ENCODE measurements around the gene TAOK3. TPM values are rescaled to one million over a fixed set of nuclear protein-coding genes. Genes with fewer than 3 reads are reported as not detected.
"Not testable (repeated sequence)": the region's sequence is repeated elsewhere in the genome, so short reads cannot be mapped to it uniquely, and the experiment has no call there.

The TAOK3 gene
- total RNA-seq, 2 experiments from 2014 or later, result 60.5 to 64.9 TPM

DNA sequence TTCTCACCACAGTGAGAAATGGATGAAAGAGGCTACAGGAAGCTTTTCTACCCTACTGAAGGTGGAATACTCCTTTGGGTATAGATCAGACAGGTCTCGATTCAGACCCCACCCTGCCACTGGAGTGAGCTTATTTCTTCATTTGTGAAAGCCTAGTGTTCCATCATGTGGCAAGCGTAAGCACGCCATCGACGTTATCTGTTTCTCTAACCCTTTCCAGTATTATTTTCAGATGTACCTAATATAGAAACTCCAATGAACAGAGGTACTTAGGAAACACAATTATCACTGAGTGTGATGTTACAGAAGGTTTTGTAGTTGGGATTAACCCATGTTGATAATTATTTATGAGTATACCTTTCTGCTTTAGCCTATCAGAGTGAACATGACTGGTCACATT, 224.4 kb downstream of the TAOK3 start:
- H3K27me3 Mint-ChIP-seq, result no peaks in the 10 kb centered on the region
- H3K36me3 Mint-ChIP-seq, result peaks cover 28% of the 10 kb centered on the region
- DNase-seq (no peak), ATAC-seq (no peak)
- H3K27ac Mint-ChIP-seq, result no peak overlapping the region
- H3K4me1 Mint-ChIP-seq, result peaks cover 8% of the 10 kb centered on the region
- H3K9me3 Mint-ChIP-seq (ENCODE audit: low read depth), result no peaks in the 10 kb centered on the region
- no peak overlapping the region for H3K4me3 Mint-ChIP-seq
- CTCF ChIA-PET, result no interaction called here

DNA sequence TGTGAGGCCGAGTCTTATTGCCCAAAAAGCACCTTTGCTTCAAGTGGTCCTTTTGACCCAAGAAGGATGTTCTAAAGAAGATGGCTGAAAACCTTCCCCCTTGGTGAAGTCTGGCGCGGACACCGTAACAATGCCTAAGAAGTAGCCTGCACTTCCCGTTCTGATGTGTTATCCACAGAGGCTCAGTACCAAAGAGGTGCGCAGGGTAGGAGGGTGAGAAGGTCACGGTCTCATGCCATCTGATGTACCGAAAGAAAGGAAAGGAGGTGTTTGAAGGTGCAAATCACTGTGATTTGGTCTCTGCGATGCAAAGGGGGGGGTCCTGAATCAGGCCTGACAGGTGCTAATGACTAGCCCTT, 226.9 kb downstream of the TAOK3 start:
- no peak overlapping the region for H3K27ac Mint-ChIP-seq
- peaks cover 9% of the 10 kb centered on the region for H3K4me1 Mint-ChIP-seq
- peaks cover 34% of the 10 kb centered on the region for H3K36me3 Mint-ChIP-seq
- H3K27me3 Mint-ChIP-seq, result no peaks in the 10 kb centered on the region
- CTCF ChIA-PET, result no interaction called here
- no peak overlapping the region for H3K4me3 Mint-ChIP-seq
- DNase-seq (no peak), ATAC-seq (no peak)
- H3K9me3 Mint-ChIP-seq (ENCODE audit: low read depth), result no peaks in the 10 kb centered on the region

DNA sequence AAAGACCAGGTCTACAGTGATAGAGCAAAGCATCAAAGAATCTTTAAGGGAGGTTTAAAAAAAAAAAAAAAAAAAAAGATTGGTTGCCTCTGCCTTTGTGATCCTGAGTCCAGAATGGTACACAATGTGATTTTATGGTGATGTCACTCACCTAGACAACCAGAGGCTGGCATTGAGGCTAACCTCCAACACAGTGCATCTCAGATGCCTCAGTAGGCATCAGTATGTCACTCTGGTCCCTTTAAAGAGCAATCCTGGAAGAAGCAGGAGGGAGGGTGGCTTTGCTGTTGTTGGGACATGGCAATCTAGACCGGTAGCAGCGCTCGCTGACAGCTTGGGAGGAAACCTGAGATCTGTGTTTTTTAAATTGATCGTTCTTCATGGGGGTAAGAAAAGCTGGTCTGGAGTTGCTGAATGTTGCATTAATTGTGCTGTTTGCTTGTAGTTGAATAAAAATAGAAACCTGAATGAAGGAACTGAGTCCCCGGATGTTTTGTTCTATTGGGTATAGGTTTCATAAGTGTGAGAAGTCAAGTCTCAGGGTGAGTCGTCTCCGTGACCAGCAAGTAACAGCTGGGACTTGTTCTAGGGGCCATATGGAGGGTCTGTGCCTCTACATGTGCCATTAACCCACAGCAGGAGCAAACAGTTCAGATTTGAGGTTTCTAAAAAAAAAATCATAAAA, 227.5 kb downstream of the TAOK3 start:
- H3K27me3 Mint-ChIP-seq, result no peaks in the 10 kb centered on the region
- H3K27ac Mint-ChIP-seq, result peak overlapping the region; percentile 64
- peaks cover 38% of the 10 kb centered on the region for H3K36me3 Mint-ChIP-seq
- CTCF ChIA-PET, result no interaction called here
- H3K9me3 Mint-ChIP-seq (ENCODE audit: low read depth), result no peaks in the 10 kb centered on the region
- DNase-seq (no peak), ATAC-seq (no peak)
- peaks cover 9% of the 10 kb centered on the region for H3K4me1 Mint-ChIP-seq
- H3K4me3 Mint-ChIP-seq, result no peak overlapping the region

DNA sequence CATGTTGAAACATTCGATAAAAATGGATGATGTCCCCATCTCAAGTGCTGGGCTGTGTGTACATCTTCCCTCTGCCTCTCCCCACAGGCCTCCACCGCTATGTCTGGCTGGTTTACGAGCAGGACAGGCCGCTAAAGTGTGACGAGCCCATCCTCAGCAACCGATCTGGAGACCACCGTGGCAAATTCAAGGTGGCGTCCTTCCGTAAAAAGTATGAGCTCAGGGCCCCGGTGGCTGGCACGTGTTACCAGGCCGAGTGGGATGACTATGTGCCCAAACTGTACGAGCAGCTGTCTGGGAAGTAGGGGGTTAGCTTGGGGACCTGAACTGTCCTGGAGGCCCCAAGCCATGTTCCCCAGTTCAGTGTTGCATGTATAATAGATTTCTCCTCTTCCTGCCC, 228.2 kb downstream of the TAOK3 start:
- Mint-ChIP-seq H3K36me3 (peaks cover 43% of the 10 kb centered on the region), H3K4me3 (no peak overlapping the region), H3K27me3 (no peaks in the 10 kb centered on the region), H3K27ac (no peak overlapping the region), H3K4me1 (peaks cover 9% of the 10 kb centered on the region), H3K9me3 (ENCODE audit: low read depth) (no peaks in the 10 kb centered on the region)
- ATAC-seq (no peak), DNase-seq (no peak)
- CTCF ChIA-PET, result no interaction called here

DNA sequence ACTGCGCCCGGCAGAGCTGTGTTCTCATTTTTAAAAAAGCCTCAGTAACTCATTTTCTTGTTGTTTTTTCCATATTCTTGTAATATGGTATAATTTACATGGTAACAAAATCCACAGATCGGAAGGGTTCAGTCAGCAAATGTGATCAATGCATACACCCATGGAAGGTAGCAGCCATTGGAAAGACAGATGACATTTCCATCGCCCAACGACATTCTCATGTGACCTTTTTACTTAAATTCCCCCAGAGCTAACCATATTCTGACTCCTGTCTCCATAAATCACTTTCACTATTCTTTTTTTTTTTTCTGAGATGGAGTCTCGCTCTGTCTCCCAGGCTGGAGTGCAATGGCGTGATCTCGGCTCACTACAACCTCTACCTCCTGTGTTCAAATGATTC, 231.9 kb downstream of the TAOK3 start:
- no peaks in the 10 kb centered on the region for H3K9me3 Mint-ChIP-seq (ENCODE audit: low read depth)
- DNase-seq (no peak), ATAC-seq (no peak)
- peaks cover 29% of the 10 kb centered on the region for H3K4me1 Mint-ChIP-seq
- no peak overlapping the region for H3K4me3 Mint-ChIP-seq
- CTCF ChIA-PET, result interaction anchor here (1.0 to 1.8 kb wide), 4 partner anchors 14 to 235 kb away, joined by 3 to 7 read pairs (median 4); no protein-coding TSS in a partner anchor
- H3K36me3 Mint-ChIP-seq, result peaks cover 39% of the 10 kb centered on the region
- no peak overlapping the region for H3K27ac Mint-ChIP-seq
- H3K27me3 Mint-ChIP-seq, result no peaks in the 10 kb centered on the region

DNA sequence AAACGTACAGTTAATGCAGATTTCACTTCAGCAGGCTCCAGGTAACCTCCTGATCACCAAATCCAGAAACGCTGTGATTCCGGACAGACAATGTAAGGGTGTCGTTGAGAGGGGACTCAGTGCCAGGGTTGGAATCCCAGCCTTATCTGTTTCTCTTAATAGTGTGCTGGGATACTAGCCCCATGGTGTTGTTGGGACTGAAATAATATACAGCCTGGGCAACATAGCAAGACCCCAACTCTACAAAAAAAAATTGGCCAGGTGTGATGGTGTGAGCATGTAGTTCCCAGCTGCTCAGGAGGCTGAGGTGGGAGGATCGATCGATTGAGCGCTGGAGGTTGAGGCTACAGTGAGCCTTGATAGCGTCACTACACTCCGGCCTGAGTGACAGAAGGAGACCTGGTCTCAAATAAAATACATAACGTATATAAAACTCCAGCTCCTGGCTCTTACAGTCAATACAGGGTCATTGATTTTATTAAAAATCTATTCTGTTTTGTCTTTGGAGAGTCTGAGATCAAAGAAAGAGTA, 235.5 kb downstream of the TAOK3 start:
- peak overlapping the region; percentile 79 for H3K27ac Mint-ChIP-seq
- ATAC-seq (no peak), DNase-seq (no peak)
- H3K36me3 Mint-ChIP-seq, result peaks cover 24% of the 10 kb centered on the region
- peaks cover 33% of the 10 kb centered on the region for H3K4me1 Mint-ChIP-seq
- H3K9me3 Mint-ChIP-seq (ENCODE audit: low read depth), result no peaks in the 10 kb centered on the region
- CTCF ChIA-PET, result interaction anchor here (2.9 to 6.0 kb wide), 3 partner anchors 16 to 240 kb away, joined by 15 to 51 read pairs (median 19); partner anchors contain the start of gene SUDS3
- H3K27me3 Mint-ChIP-seq, result no peaks in the 10 kb centered on the region
- H3K4me3 Mint-ChIP-seq, result peak overlapping the region; percentile 87

DNA sequence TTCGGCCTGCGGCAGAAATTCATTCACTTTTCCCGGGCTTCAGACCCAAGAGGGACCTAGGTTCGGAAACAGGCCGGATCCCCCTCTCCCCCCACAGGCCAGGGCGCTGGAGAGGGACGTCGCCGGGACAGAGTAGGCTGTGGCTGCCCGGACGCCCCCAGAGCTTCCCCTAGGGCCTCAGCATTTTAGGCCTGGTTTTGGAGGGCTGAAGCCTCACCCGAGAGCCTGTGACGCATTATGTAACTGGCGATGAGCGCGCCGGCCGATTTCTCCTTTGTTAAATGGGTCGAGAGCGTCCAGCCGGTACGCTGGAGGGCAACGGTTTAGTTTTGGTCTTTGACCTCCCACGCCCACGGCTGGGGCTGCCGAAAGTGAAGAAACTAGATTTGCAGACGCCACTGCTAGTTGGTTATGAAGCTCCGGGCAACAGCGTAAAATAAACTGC, 236.1 kb downstream of the TAOK3 start:
- CTCF ChIA-PET, result interaction anchor here (0.9 to 6.0 kb wide), 9 partner anchors 14 to 262 kb away, joined by 3 to 51 read pairs (median 6); partner anchors contain the start of genes RFC5 and SUDS3
- DNase-seq (peak; percentile 58), ATAC-seq (peak; percentile 17)
- no peaks in the 10 kb centered on the region for H3K27me3 Mint-ChIP-seq
- peak overlapping the region; percentile 87 for H3K4me3 Mint-ChIP-seq
- peaks cover 21% of the 10 kb centered on the region for H3K36me3 Mint-ChIP-seq
- no peaks in the 10 kb centered on the region for H3K9me3 Mint-ChIP-seq (ENCODE audit: low read depth)
- H3K4me1 Mint-ChIP-seq, result peaks cover 36% of the 10 kb centered on the region
- peak overlapping the region; percentile 79 for H3K27ac Mint-ChIP-seq

DNA sequence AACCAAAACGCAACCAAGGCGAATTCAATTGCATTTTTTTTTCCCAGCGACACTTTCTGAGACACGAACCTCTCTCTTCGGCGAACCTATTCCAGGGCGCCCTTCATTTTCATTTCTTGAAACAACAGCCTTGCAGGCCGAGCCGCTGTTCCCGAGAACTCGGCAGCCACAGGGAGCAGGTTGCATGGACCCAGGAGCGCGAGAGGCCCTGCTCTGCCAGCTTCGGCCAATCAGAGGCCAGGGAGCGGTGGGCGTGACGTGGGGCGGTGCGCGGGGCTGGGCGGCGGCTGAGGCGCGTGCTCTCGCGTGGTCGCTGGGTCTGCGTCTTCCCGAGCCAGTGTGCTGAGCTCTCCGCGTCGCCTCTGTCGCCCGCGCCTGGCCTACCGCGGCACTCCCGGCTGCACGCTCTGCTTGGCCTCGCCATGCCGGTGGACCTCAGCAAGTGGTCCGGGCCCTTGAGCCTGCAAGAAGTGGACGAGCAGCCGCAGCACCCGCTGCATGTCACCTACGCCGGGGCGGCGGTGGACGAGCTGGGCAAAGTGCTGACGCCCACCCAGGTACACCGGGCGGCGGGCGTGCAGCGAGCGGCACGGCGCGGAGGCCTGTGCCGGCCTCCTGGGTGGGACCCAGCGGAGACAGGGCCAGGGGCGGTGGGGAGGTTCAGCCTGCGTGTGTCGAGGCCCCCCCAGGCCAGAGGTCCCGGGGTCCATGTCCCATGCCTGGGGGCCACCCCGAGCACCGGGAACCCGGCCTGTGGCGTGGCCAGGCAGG, 236.7 kb downstream of the TAOK3 start, which contains the start of gene PEBP1:
Gene PEBP1, plus strand, starts transcription at position 337 of the 771 bp plus-strand sequence. Its CDS starts 86 bp downstream, at position 423.
- Mint-ChIP-seq H3K36me3 (peaks cover 16% of the 10 kb centered on the region), H3K4me3 (peak within 1 kb of the TSS; percentile 87), H3K27me3 (no peaks in the 10 kb centered on the region), H3K27ac (peak within 1 kb of the TSS; percentile 86), H3K9me3 (ENCODE audit: low read depth) (no peaks in the 10 kb centered on the region), H3K4me1 (peaks cover 36% of the 10 kb centered on the region)
- ATAC-seq (peak; percentile 100), DNase-seq (peak; percentile 95)
- CTCF ChIA-PET, result interaction anchor here (0.7 to 6.0 kb wide), 12 partner anchors 14 to 261 kb away, joined by 3 to 51 read pairs (median 4); partner anchors contain the start of genes RFC5, SUDS3 and WSB2

DNA sequence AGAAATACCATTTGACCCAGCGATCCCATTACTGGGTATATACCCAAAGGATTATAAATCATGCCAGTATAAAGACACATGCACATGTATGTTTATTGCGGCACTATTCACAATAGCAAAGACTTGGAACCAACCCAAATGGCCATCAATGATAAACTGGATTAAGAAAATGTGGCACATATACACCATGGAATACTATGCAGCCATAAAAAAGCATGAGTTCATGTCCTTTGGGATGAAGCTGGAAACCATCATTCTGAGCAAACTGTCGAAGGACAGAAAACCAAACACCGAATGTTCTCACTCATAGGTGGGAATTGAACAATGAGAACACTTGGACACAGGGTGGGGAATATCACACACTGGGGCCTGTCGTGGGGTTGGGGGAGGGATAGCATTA, 243.3 kb downstream of the TAOK3 start:
- H3K4me1 Mint-ChIP-seq; CTCF ChIA-PET; H3K4me3 Mint-ChIP-seq; ATAC-seq; H3K27me3 Mint-ChIP-seq; H3K36me3 Mint-ChIP-seq; H3K9me3 Mint-ChIP-seq (ENCODE audit: low read depth); H3K27ac Mint-ChIP-seq; DNase-seq: not testable (repeated sequence)

DNA sequence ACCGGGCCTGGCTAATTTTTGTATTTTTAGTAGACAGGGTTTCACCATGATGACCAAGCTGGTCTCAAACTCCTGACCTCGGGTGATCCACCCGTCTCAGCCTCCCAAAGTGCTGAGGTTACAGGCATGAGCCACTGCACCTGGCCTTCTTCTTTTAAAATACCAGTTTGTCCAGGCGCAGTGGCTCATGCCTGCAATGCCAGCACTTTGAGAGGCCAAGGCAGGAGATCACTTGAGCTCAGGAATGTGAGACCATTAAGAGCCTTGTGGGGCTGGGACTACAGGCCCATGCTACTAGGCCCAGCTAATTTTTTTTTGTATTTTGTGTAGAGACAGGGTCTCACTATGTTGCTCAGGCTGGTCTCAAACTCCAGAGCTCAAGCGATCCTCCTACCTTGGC, 244.8 kb downstream of the TAOK3 start:
- Mint-ChIP-seq H3K27me3 (no peaks in the 10 kb centered on the region), H3K4me3 (no peak overlapping the region), H3K36me3 (no peaks in the 10 kb centered on the region), H3K27ac (no peak overlapping the region), H3K9me3 (ENCODE audit: low read depth) (no peaks in the 10 kb centered on the region), H3K4me1 (peaks cover 4% of the 10 kb centered on the region)
- DNase-seq, result no peak
- CTCF ChIA-PET, result interaction anchor here (1.7 kb wide), 1 partner anchor 248 kb away, joined by 5 read pairs; the partner anchor contains the start of gene SUDS3
- ATAC-seq, result no peak

DNA sequence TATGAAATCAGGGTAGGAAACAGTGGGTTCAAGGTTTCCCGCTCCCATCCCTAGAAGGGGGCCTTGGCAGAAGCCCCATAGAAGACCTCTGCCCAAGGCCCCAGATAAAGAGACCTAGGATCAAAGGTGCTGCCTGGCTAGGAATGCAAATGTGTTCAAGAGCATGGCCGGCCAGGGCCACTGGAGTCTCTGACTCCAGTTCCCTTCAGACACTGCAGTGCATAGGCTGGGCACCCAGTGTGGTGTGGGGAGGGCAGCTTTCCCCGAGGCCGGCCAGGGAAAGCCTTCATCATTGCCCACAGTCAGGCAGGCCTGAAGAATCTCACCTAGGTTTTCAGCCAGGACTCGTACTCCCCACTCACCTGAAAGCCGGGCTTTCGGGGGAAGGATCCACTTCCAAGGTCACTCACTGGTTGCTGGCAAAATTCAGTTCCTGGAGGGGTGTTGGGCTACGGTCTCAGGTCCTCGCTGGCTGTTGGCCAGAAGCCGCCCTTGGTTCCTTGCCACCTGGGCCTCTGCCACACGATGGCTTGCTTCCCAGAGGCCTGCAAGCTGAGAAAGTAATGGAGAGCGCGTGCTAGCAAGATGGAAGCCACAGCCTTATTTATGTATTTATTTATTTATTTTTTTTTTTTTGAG, 246.5 kb downstream of the TAOK3 start:
- CTCF ChIA-PET, result no interaction called here
- Mint-ChIP-seq H3K36me3 (no peaks in the 10 kb centered on the region), H3K4me3 (no peak overlapping the region), H3K4me1 (no peaks in the 10 kb centered on the region), H3K27me3 (no peaks in the 10 kb centered on the region), H3K27ac (no peak overlapping the region), H3K9me3 (ENCODE audit: low read depth) (no peaks in the 10 kb centered on the region)
- no peak for DNase-seq
- no peak for ATAC-seq

DNA sequence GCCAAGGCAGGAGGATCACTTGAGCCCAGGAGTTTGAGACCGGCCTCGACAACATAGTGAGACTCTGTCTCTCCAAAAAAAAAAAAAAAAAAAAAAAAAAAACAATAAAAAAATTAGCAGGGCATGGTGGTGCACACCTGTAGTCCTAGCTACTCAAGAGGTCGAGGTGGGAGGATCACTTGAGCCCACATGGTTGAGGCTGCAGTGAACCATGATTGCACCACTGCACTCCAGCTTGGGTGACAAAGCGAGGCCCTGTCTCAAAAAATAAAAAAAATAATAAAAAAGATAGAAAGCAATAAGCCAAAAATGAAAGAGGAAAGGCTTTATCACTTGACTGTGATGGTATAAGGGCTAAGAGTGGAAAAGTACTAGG, 247.0 kb downstream of the TAOK3 start:
- Mint-ChIP-seq H3K4me3 (no peak overlapping the region), H3K27me3 (no peaks in the 10 kb centered on the region), H3K36me3 (no peaks in the 10 kb centered on the region), H3K4me1 (peaks cover 3% of the 10 kb centered on the region), H3K9me3 (ENCODE audit: low read depth) (no peaks in the 10 kb centered on the region), H3K27ac (no peak overlapping the region)
- ATAC-seq (no peak), DNase-seq (no peak)
- CTCF ChIA-PET, result interaction anchor here (1.9 to 2.0 kb wide), 2 partner anchors 14 to 250 kb away, joined by 4 to 6 read pairs; partner anchors contain the start of gene SUDS3

DNA sequence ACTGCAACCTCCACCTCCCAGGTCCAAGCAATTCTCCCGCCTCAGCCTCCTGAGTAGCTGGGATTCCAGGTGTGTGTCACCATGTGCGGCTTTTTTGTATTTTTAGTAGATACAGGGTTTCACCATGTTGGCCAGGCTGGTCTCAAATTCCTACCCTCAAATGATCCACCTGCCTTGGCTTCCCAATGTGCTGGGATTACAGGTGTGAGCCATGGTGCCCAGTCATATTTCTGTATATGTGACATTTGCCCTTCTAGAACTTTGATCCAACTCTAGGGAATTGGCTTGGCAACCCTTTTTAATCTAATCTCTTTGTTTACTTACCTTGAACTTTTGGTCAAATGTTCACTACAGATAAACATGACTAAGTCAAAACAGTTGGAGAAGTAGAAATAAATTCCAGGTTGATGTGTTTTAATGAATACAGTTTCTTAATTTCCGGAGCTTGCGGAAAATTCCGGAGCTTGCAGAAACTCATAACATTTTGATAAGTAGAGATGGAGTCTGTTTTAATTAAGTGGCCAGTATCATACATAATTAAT, 248.3 kb downstream of the TAOK3 start:
- Mint-ChIP-seq H3K4me3 (no peak overlapping the region), H3K27ac (no peak overlapping the region), H3K36me3 (no peaks in the 10 kb centered on the region), H3K4me1 (peaks cover 8% of the 10 kb centered on the region), H3K9me3 (ENCODE audit: low read depth) (no peaks in the 10 kb centered on the region), H3K27me3 (no peaks in the 10 kb centered on the region)
- CTCF ChIA-PET, result interaction anchor here (1.3 to 2.0 kb wide), 3 partner anchors 9 to 252 kb away, joined by 3 to 6 read pairs (median 4); partner anchors contain the start of gene SUDS3
- no peak for ATAC-seq
- no peak for DNase-seq
